ENCODE data around the gene AKR1C3.

The AKR1C3 gene

GRCh38 chr10:5078547-5079180, 15.6 kb upstream of the AKR1C3 start:
- no peak for FAIRE-seq
- DNase-seq (ENCODE audit: insufficient read length, low spot score), result no peak
- no peak for TF ChIP-seq CTCF (IDR thresholded peaks at IDR 0.05; ENCODE audit: insufficient read depth, missing control alignments)

DNA sequence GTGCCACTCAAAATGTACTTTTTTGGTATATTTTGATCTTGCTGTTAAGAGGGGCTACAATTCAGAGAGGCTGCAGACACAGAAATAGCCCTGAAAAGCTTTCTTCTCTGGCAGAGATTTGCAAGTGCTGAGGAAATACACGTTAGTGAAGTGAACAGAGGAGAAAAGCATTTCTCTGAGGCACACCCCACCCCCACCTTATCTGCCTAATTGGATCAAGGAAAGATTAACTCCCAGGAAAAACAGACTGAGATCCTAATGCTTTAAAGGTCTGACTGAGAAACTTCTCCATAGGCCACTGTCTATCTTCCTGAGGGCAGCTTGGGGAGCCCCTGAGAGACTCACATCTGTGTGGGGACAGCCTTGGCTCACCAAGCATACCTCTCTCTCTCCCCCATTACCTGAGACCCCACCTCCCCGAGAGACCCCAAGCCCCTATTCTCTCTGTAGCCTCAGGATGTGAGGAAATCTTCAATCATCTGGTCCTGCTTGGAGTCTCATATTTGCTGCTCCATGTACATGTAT, 14.8 kb upstream of the AKR1C3 start:
- TF ChIP-seq CTCF (IDR thresholded peaks at IDR 0.05; ENCODE audit: insufficient read depth, missing control alignments), result no peak

GRCh38 chr10:5079836-5080235, 14.4 kb upstream of the AKR1C3 start:
- DNase-seq (ENCODE audit: insufficient read length, low spot score) (no peak), FAIRE-seq (no peak)
- TF ChIP-seq CTCF (IDR thresholded peaks at IDR 0.05; ENCODE audit: insufficient read depth, missing control alignments), result no peak

More for the DNA sequence above, 14.8 kb upstream of the AKR1C3 start:
- FAIRE-seq, result no peak
- no peak for DNase-seq (ENCODE audit: insufficient read length, low spot score)

DNA sequence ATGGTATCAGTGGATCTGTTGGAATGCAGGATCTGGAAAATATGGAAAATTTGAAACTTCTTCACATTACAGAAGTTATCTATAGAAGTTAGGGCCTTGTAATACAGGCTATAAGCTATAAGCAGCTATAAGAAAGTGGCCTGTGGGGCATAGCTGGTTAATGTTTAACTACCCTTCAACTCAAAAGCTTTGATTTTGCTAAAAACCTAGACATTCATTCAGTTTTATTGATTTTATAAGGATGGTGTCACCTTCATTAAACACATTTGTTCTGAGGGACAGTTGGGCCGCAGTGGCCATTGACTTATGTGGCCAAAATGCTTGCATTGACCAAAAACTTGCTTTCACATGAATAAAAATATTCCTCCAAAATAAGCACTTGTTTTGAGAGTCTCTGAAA, 13.1 kb upstream of the AKR1C3 start:
- FAIRE-seq (no peak), DNase-seq (ENCODE audit: insufficient read length, low spot score) (no peak)
- TF ChIP-seq CTCF (IDR thresholded peaks at IDR 0.05; ENCODE audit: insufficient read depth, missing control alignments), result no peak

DNA sequence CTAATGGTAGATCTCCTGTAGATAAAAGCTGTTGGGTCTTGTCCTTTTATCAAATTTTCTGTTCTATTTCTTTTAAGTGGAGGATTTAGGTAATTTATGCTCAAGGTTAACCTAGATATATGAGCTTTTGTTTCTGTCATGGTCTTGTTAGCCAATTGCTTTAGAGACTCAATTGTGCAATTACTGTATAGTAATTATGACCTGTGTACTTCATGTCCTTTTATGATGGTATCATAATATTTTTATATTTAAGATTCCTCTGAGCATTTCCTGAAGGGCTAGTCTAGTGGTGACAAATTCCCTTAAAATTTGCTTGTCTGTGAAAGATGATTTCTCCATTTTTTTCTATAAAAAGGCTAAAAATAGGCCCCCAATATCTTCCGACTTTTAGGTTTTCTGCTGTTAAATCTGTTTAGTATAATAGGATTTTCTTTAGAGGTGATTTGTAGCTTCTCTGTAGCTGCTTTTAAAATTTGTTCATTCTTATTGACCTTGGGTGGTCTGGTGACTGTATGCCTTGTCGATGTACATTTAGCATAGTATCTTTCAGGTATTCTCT, 5.4 kb upstream of the AKR1C3 start:
- DNase-seq (ENCODE audit: insufficient read length, low spot score) (no peak), FAIRE-seq (no peak)
- no peak for TF ChIP-seq CTCF (IDR thresholded peaks at IDR 0.05; ENCODE audit: insufficient read depth, missing control alignments)

GRCh38 chr10:5089865-5090264, 4.3 kb upstream of the AKR1C3 start:
- DNase-seq (ENCODE audit: insufficient read length, low spot score) (no peak), FAIRE-seq (no peak)
- no peak for TF ChIP-seq CTCF (IDR thresholded peaks at IDR 0.05; ENCODE audit: insufficient read depth, missing control alignments)

- FAIRE-seq (no peak), DNase-seq (ENCODE audit: insufficient read length, low spot score) (no peak)
- no peak for TF ChIP-seq CTCF (IDR thresholded peaks at IDR 0.05; ENCODE audit: insufficient read depth, missing control alignments)
Observed at GRCh38 chr10:5090551-5090950, 3.7 kb upstream of the AKR1C3 start.

Measured in D721Med (cell line).